PC-9 (cell line): ENCODE results near the gene PCDHGA6. TPM values are rescaled to one million over a fixed set of nuclear protein-coding genes. Genes with fewer than 3 reads are reported as not detected.

Experiments
- BruUV-seq: library from RNA; stranded (reverse); fragments of 400-500 nt; replicated peaks from 2 replicates; lab custom pipeline; 2021; lab: Mats Ljungman, UMichigan
- CTCF ChIA-PET: fragments of 300-600 bp; sonication (Branson Sonifier 250); formaldehyde crosslinking; loops from one replicate; lab custom pipeline; 2022; ENCODE audit warnings: antibody characterized with exemption; lab: Charles Lee
- POLR2A ChIA-PET: fragments of 300-600 bp; sonication (Branson Sonifier 250); formaldehyde crosslinking; loops from one replicate; lab custom pipeline; 2022; ENCODE audit warnings: antibody characterized with exemption; ENCODE audit not compliant: unreplicated experiment; lab: Charles Lee
- DNase-seq, 2 experiments: peaks; one replicate each; pipeline versions ENCODE4 v3.0.0 to v3.0.0-alpha.2; 2015 to 2022; ENCODE audit warnings: mixed read lengths in 1 of 2
- H2AFZ ChIP-seq: fragments of 200-600 bp; sonication (generic); 2 replicates; pipeline ENCODE4 v1.8.1; 2017; ENCODE audit warnings: antibody characterized with exemption
- H3F3A ChIP-seq: fragments of 200-600 bp; sonication (generic); 2 replicates; pipeline ENCODE4 v1.8.1; 2017; ENCODE audit warnings: antibody characterized with exemption, mild to moderate bottlenecking, low read depth; ENCODE audit not compliant: insufficient read depth
- H3K27ac ChIP-seq: fragments of 200-600 bp; sonication (generic); 2 replicates; pipeline ENCODE4 v1.6.1; 2016; ENCODE audit warnings: mixed run types
- H3K27me3 ChIP-seq: fragments of 200-600 bp; sonication (generic); 2 replicates; pipeline ENCODE4 v1.6.1; 2016; ENCODE audit warnings: low read depth, mixed run types; ENCODE audit not compliant: insufficient read depth
- H3K36me3 ChIP-seq: fragments of 200-600 bp; sonication (generic); 2 replicates; pipeline ENCODE4 v1.6.1; 2016; ENCODE audit warnings: low read depth, mixed run types
- H3K4me1 ChIP-seq: fragments of 200-600 bp; sonication (generic); replicated peaks from 2 replicates; pipeline ENCODE4 v1.6.1; 2016; ENCODE audit warnings: mixed run types; ENCODE audit not compliant: insufficient read depth
- H3K4me2 ChIP-seq: fragments of 200-600 bp; sonication (generic); 2 replicates; pipeline ENCODE4 v1.6.1; 2017; ENCODE audit warnings: mixed run types
- H3K4me3 ChIP-seq: fragments of 200-600 bp; sonication (generic); 2 replicates; pipeline ENCODE4 v1.6.1; 2016; ENCODE audit warnings: mixed run types
- H3K79me2 ChIP-seq: fragments of 200-600 bp; sonication (generic); 2 replicates; pipeline ENCODE4 v1.6.1; 2017; ENCODE audit warnings: low read depth, mixed run types
- H3K9me2 ChIP-seq: fragments of 200-600 bp; sonication (generic); 2 replicates; pipeline ENCODE4 v1.8.1; 2017; ENCODE audit warnings: mild to moderate bottlenecking; ENCODE audit not compliant: insufficient read depth
- H3K9me3 ChIP-seq: fragments of 200-600 bp; sonication (generic); 2 replicates; pipeline ENCODE4 v1.8.1; 2016; ENCODE audit warnings: low read depth; ENCODE audit not compliant: insufficient read depth
- H4K20me1 ChIP-seq: fragments of 200-600 bp; sonication (generic); 2 replicates; pipeline ENCODE4 v1.8.1; 2017; ENCODE audit not compliant: insufficient read depth
- EZH2 ChIP-seq: fragments of 200-600 bp; sonication (generic); IDR thresholded peaks from 2 replicates; pipeline ENCODE4 v1.8.0; 2017; ENCODE audit warnings: antibody characterized with exemption, low read depth
- intact Hi-C: fragments of 100-400 bp; cut with micrococcal nuclease; formaldehyde crosslinking; loops from one replicate; pipeline ENCODE4 v1.10.0; 2022; ENCODE audit not compliant: unreplicated experiment
- total RNA-seq: library from RNA; stranded (reverse); gene quantifications from 2 replicates; pipeline ENCODE4 v1.2.3, GENCODE V29; 2021
- TF ChIP-seq, protein P1 (sequence below): fragments of 200-600 bp; sonication (generic); conservative IDR thresholded peaks from 2 replicates; pipeline ENCODE4 v1.6.1; 2017; ENCODE audit warnings: mixed run types, antibody characterized with exemption, mild to moderate bottlenecking, moderate library complexity

Gene PCDHGA6
- total RNA-seq, 1 experiment from 2014 or later: 0.17 TPM

DNA sequence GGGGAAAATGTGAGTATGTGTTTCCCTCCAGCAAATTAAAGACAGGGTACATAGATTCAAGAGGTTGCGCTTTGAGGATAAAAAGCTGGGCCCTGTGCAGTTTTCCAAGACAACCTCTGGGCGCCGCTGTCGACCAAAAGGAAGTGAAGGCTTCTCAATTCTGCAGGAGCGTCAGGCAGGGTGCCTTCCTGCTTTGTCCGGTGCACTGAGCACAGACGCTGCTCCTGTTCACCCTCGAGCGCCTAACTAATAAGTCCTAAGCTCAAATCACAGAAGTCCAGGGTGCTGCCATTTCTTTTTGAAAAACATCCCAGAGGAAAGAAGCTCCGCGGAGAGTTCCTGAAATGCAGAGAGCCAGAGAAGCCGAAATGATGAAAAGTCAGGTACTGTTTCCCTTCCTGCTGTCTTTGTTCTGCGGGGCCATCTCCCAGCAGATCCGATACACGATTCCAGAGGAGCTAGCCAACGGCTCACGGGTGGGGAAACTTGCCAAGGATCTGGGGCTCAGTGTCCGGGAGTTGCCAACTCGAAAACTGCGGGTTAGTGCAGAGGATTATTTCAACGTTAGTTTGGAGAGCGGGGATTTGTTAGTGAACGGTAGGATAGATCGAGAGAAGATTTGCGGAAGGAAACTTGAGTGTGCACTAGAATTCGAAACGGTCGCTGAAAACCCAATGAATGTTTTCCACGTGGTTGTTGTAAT lies 23.6 kb upstream of the PCDHGA6 start, which contains the start of gene PCDHGB1:
PCDHGB1 (plus strand) TSS at position 183 of the 703 bp plus-strand sequence; CDS start at position 345, 162 bp downstream.
- no peaks in the 10 kb centered on the region for H3K79me2 ChIP-seq
- peak within 1 kb of the TSS; percentile 60; the same call in 1 of the 2 replicates for H2AFZ ChIP-seq
- no peak within 1 kb of the TSS for H3K27ac ChIP-seq
- BruUV-seq: no TSS peak
- DNase-seq: peak in 1 of 2 experiments; percentile 33
- H3K4me2 ChIP-seq: no peak within 1 kb of the TSS
- ChIA-PET CTCF (no interaction called here), POLR2A (no interaction called here)
- intact Hi-C loops: loop anchor here (5.0 kb wide), 1 partner anchor 212 kb away; no protein-coding TSS in a partner anchor
- H3K9me3 ChIP-seq: no peaks in the 10 kb centered on the region
- TF ChIP-seq EZH2: no peak
- TF ChIP-seq, protein P1, sequence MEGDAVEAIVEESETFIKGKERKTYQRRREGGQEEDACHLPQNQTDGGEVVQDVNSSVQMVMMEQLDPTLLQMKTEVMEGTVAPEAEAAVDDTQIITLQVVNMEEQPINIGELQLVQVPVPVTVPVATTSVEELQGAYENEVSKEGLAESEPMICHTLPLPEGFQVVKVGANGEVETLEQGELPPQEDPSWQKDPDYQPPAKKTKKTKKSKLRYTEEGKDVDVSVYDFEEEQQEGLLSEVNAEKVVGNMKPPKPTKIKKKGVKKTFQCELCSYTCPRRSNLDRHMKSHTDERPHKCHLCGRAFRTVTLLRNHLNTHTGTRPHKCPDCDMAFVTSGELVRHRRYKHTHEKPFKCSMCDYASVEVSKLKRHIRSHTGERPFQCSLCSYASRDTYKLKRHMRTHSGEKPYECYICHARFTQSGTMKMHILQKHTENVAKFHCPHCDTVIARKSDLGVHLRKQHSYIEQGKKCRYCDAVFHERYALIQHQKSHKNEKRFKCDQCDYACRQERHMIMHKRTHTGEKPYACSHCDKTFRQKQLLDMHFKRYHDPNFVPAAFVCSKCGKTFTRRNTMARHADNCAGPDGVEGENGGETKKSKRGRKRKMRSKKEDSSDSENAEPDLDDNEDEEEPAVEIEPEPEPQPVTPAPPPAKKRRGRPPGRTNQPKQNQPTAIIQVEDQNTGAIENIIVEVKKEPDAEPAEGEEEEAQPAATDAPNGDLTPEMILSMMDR: peak; percentile 44
- H3K4me1 ChIP-seq: no peaks in the 10 kb centered on the region
- no peaks in the 10 kb centered on the region for H3K36me3 ChIP-seq
- no peaks in the 10 kb centered on the region for H4K20me1 ChIP-seq
- no peaks in the 10 kb centered on the region for H3K27me3 ChIP-seq
- no peaks in the 10 kb centered on the region for H3F3A ChIP-seq
- no peak within 1 kb of the TSS for H3K4me3 ChIP-seq
- no peaks in the 10 kb centered on the region for H3K9me2 ChIP-seq

DNA sequence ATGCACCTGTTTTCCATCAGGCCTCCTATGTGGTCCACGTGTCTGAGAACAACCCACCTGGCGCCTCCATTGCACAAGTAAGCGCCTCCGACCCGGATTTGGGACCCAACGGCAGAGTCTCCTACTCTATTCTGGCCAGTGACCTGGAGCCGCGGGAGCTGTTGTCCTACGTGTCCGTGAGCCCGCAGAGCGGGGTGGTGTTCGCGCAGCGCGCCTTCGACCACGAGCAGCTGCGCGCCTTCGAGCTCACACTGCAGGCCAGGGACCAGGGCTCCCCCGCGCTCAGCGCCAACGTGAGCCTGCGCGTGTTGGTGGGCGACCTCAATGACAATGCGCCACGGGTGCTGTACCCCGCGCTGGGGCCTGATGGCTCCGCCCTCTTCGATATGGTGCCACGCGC lies 22.1 kb upstream of the PCDHGA6 start:
- H4K20me1 ChIP-seq: no peaks in the 10 kb centered on the region
- H2AFZ ChIP-seq: no peak overlapping the region
- H3K27ac ChIP-seq: no peak overlapping the region
- H3K9me2 ChIP-seq: no peaks in the 10 kb centered on the region
- H3F3A ChIP-seq: no peaks in the 10 kb centered on the region
- no peaks in the 10 kb centered on the region for H3K36me3 ChIP-seq
- no TSS peak for BruUV-seq
- H3K4me2 ChIP-seq: no peak overlapping the region
- H3K79me2 ChIP-seq: no peaks in the 10 kb centered on the region
- ChIA-PET POLR2A (no interaction called here), CTCF (no interaction called here)
- DNase-seq: no peak
- no peak overlapping the region for H3K4me3 ChIP-seq
- no peak for TF ChIP-seq EZH2
- TF ChIP-seq, protein P1: no peak
- H3K9me3 ChIP-seq: no peaks in the 10 kb centered on the region
- no peaks in the 10 kb centered on the region for H3K27me3 ChIP-seq
- intact Hi-C loops: loop anchor here (5.0 kb wide), 1 partner anchor 211 kb away; no protein-coding TSS in a partner anchor
- no peaks in the 10 kb centered on the region for H3K4me1 ChIP-seq

DNA sequence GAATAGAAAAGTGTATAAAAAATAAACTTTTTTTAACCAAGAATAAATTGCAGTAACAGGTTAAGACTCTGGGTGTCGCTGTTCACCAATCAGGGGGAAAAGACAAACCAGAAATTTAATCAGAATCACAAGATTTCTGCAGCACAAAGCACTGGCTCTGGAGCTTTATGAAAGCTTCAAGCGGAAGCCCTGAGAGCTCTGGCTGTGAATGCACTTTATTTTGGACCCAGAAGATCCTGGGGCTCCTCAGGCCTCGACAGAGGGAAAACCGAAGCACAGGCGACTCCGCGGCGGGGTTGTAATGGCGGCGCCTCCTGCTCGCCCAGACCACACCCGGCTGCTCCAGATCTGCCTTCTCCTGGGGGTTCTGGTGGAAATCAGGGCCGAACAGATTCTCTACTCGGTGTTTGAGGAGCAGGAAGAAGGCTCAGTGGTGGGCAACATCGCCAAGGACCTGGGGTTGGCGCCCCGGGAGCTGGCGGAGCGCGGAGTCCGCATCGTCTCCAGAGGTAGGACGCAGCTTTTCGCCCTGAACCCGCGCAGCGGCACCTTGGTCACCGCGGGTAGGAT lies 18.7 kb upstream of the PCDHGA6 start, which contains the start of gene PCDHGA4:
PCDHGA4 (plus strand) TSS at position 122 of the 570 bp plus-strand sequence; CDS start at position 209, 87 bp downstream.
- Histone ChIP-seq H3K9me2 (no peaks in the 10 kb centered on the region), H3K4me2 (no peak within 1 kb of the TSS), H2AFZ (no peak within 1 kb of the TSS)

More for the DNA sequence above, 18.7 kb upstream of the PCDHGA6 start, which contains the start of gene PCDHGA4:
- ChIA-PET CTCF (no interaction called here), POLR2A (no interaction called here)
- no peak for DNase-seq
- H3K27ac ChIP-seq: no peak within 1 kb of the TSS
- TF ChIP-seq, protein P1: peak; percentile 60
- no peak for TF ChIP-seq EZH2
- no peaks in the 10 kb centered on the region for H4K20me1 ChIP-seq
- no peaks in the 10 kb centered on the region for H3K79me2 ChIP-seq
- H3K4me3 ChIP-seq: no peak within 1 kb of the TSS
- no peaks in the 10 kb centered on the region for H3K9me3 ChIP-seq
- no peaks in the 10 kb centered on the region for H3K36me3 ChIP-seq
- no peaks in the 10 kb centered on the region for H3K4me1 ChIP-seq
- no peaks in the 10 kb centered on the region for H3K27me3 ChIP-seq
- H3F3A ChIP-seq: no peaks in the 10 kb centered on the region
- intact Hi-C loops: loop anchor here (5.0 kb wide), 1 partner anchor 207 kb away; no protein-coding TSS in a partner anchor
- BruUV-seq: no TSS peak
